Natural killer cell (primary cell): Measurements from ENCODE around the gene MT1H. TPM values are rescaled to one million over a fixed set of nuclear protein-coding genes. Genes with fewer than 3 reads are reported as not detected.
A peak's percentile ranks its signal among the peaks of the same experiment; 100 is the strongest.

Source experiments
- ATAC-seq, 3 donors: fragments of 150-1000 bp in 2 of 3; fragments of 200-7000 bp in 1 of 3; cut with Tn5 transposase; 1 replicate in 1 of 3; 2 replicates in 2 of 3; pipeline ENCODE4 v1.10.0; 2021; ENCODE audit warnings: mild to moderate bottlenecking in 2 of 3, moderate library complexity in 2 of 3
- DNase-seq, 2 donors: peaks; one replicate each; pipeline versions ENCODE4 v3.0.0 to v3.0.0-alpha.2; 2013 to 2021; ENCODE audit warnings: mixed read lengths in 1 of 2
- H3K27ac ChIP-seq: one replicate; pipeline ENCODE4 v1.5.1; 2013; ENCODE audit warnings: mild to moderate bottlenecking, low read length
- H3K27me3 ChIP-seq: one replicate; pipeline ENCODE4 v1.6.1; 2013; ENCODE audit warnings: low read length; ENCODE audit not compliant: control insufficient read depth, insufficient read depth
- H3K36me3 ChIP-seq: one replicate; pipeline ENCODE4 v1.6.1; 2013; ENCODE audit warnings: low read length; ENCODE audit not compliant: control insufficient read depth, insufficient read depth
- H3K4me1 ChIP-seq: one replicate; pipeline ENCODE4 v1.6.1; 2013; ENCODE audit warnings: low read length; ENCODE audit not compliant: control insufficient read depth, insufficient read depth
- H3K4me3 ChIP-seq: one replicate; pipeline ENCODE4 v1.5.1; 2013; ENCODE audit warnings: low read length
- H3K9me3 ChIP-seq: one replicate; pipeline ENCODE4 v1.6.1; 2013; ENCODE audit warnings: low read length; ENCODE audit not compliant: control insufficient read depth, insufficient read depth
- H3K27ac Mint-ChIP-seq, 2 donors: one replicate each; pipeline ENCODE4 v1.8.0; 2022; ENCODE audit warnings: mild to moderate bottlenecking in 2 of 2, mixed read lengths in 2 of 2, moderate library complexity in 1 of 2
- H3K27me3 Mint-ChIP-seq, 2 donors: one replicate each; pipeline ENCODE4 v1.8.0; 2022; ENCODE audit warnings: low read depth in 2 of 2, mixed read lengths in 2 of 2
- H3K36me3 Mint-ChIP-seq: one replicate; pipeline ENCODE4 v1.8.0; 2022; ENCODE audit warnings: mixed read lengths
- H3K4me1 Mint-ChIP-seq, 2 donors: one replicate each; pipeline ENCODE4 v1.8.0; 2022; ENCODE audit warnings: mixed read lengths in 2 of 2
- H3K4me3 Mint-ChIP-seq: one replicate; pipeline ENCODE4 v1.8.0; 2022; ENCODE audit warnings: mild to moderate bottlenecking, moderate library complexity, mixed read lengths
- H3K9me3 Mint-ChIP-seq, 2 donors: one replicate each; pipeline ENCODE4 v1.8.0; 2022; ENCODE audit warnings: mixed read lengths in 2 of 2
- CTCF ChIP-seq: fragments of 200-600 bp; IDR thresholded peaks from one replicate; pipeline ENCODE4 v1.8.0; 2022; ENCODE audit warnings: antibody characterized with exemption
- WGBS: methylation state at CpG from one replicate; pipeline ENCODE4 v1.1.7; 2013; ENCODE audit warnings: missing lambda C conversion rate; ENCODE audit not compliant: insufficient coverage; 5-methylcytosine and 5-hydroxymethylcytosine counted together
- intact Hi-C: fragments of 100-400 bp; cut with micrococcal nuclease; formaldehyde crosslinking; loops from one replicate; pipeline ENCODE4 v1.14.2; 2022
- total RNA-seq, 4 donors: library from RNA; stranded (reverse); fragments of 120-200 nt in 1 of 4; gene quantifications; one replicate each; pipeline versions ENCODE4 v1.2.3 to v1.2.4, GENCODE V29; 2013 to 2022

The MT1H gene
- total RNA-seq, 3 donors from 2014 or later (not counting 1 experiment from before 2014, with no cell fraction given): not detected

GRCh38 chr16:56630134-56630533, 39.5 kb upstream of the MT1H start:
- no peaks in the 10 kb centered on the region for H3K36me3 ChIP-seq
- H3K27ac ChIP-seq: no peak overlapping the region
- no peak overlapping the region for H3K4me3 Mint-ChIP-seq
- no peak for TF ChIP-seq CTCF
- intact Hi-C loops: no loop called here
- H3K27me3 ChIP-seq: peaks cover 35% of the 10 kb centered on the region
- DNase-seq: peak in 1 of 2 donors; percentile 19
- H3K27me3 Mint-ChIP-seq: peaks cover 57 to 60% of the 10 kb centered on the region in 2 donors
- no peak overlapping the region for H3K27ac Mint-ChIP-seq
- H3K4me1 ChIP-seq: peaks cover 21% of the 10 kb centered on the region
- H3K4me1 Mint-ChIP-seq: peaks cover 7 to 21% of the 10 kb centered on the region in 2 donors
- ATAC-seq: no peak
- no peaks in the 10 kb centered on the region for H3K36me3 Mint-ChIP-seq
- no peaks in the 10 kb centered on the region for H3K9me3 Mint-ChIP-seq
- H3K9me3 ChIP-seq: no peaks in the 10 kb centered on the region
- H3K4me3 ChIP-seq: no peak overlapping the region
- 71% methylated on average over 3 of the region's 3 CpGs for WGBS

- Mint-ChIP-seq H3K27ac (no peak overlapping the region), H3K36me3 (no peaks in the 10 kb centered on the region), H3K4me1 (peaks cover 5 to 15% of the 10 kb centered on the region in 2 donors), H3K4me3 (no peak overlapping the region), H3K9me3 (no peaks in the 10 kb centered on the region), H3K27me3 (peaks cover 53 to 55% of the 10 kb centered on the region in 2 donors)
- ATAC-seq (no peak), DNase-seq (no peak)
- Histone ChIP-seq H3K4me1 (peaks cover 17% of the 10 kb centered on the region), H3K36me3 (no peaks in the 10 kb centered on the region), H3K4me3 (no peak overlapping the region), H3K9me3 (no peaks in the 10 kb centered on the region), H3K27ac (no peak overlapping the region), H3K27me3 (peaks cover 37% of the 10 kb centered on the region)
- TF ChIP-seq CTCF: no peak
- 91% methylated on average over 10 of the region's 10 CpGs for WGBS
- intact Hi-C loops: no loop called here
Observed at GRCh38 chr16:56631197-56631596, 38.4 kb upstream of the MT1H start.

GRCh38 chr16:56631832-56632155, 37.8 kb upstream of the MT1H start:
- no peaks in the 10 kb centered on the region for H3K36me3 ChIP-seq
- Mint-ChIP-seq H3K4me1 (peaks cover 5 to 15% of the 10 kb centered on the region in 2 donors), H3K27ac (no peak overlapping the region), H3K36me3 (no peaks in the 10 kb centered on the region), H3K9me3 (no peaks in the 10 kb centered on the region), H3K27me3 (peaks cover 55 to 58% of the 10 kb centered on the region in 2 donors), H3K4me3 (peak overlapping the region; percentile 83)
- H3K4me3 ChIP-seq: no peak overlapping the region
- no peak overlapping the region for H3K27ac ChIP-seq
- no peaks in the 10 kb centered on the region for H3K9me3 ChIP-seq
- no peak for DNase-seq
- H3K27me3 ChIP-seq: peaks cover 36% of the 10 kb centered on the region
- TF ChIP-seq CTCF: no peak
- intact Hi-C loops: no loop called here
- peaks cover 16% of the 10 kb centered on the region for H3K4me1 ChIP-seq
- no peak for ATAC-seq
- WGBS: 32% methylated on average over 14 of the region's 14 CpGs

- intact Hi-C loops: no loop called here
- Histone ChIP-seq H3K27me3 (peaks cover 39% of the 10 kb centered on the region), H3K4me1 (peaks cover 16% of the 10 kb centered on the region), H3K9me3 (no peaks in the 10 kb centered on the region), H3K36me3 (no peaks in the 10 kb centered on the region), H3K4me3 (no peak within 1 kb of the TSS), H3K27ac (no peak within 1 kb of the TSS)
- Mint-ChIP-seq H3K27ac (no peak within 1 kb of the TSS), H3K36me3 (no peaks in the 10 kb centered on the region), H3K27me3 (peaks cover 60 to 63% of the 10 kb centered on the region in 2 donors), H3K9me3 (no peaks in the 10 kb centered on the region), H3K4me3 (peak within 1 kb of the TSS; percentile 83), H3K4me1 (peaks cover 5 to 15% of the 10 kb centered on the region in 2 donors)
- peak in 1 of 2 donors; percentile 26 for DNase-seq
- TF ChIP-seq CTCF: no peak
- peak in 2 of 3 donors; percentile 44 to 78 for ATAC-seq
- 2% methylated on average over 60 of the region's 61 CpGs for WGBS
Observed at GRCh38 chr16:56632156-56632847, 37.3 kb upstream of the MT1H start, which contains the start of gene MT1M. MT1M (plus strand) TSS chr16:56632659; CDS start chr16:56632732, 73 bp downstream.
